PC-3 (cell line): ENCODE measurements around the gene SPNS3. TPM values are rescaled to one million over a fixed set of nuclear protein-coding genes. Genes with fewer than 3 reads are reported as not detected.

Source experiments
- ATAC-seq: fragments of 200-7000 bp; cut with Tn5 transposase; 2 replicates; pipeline ENCODE4 v1.9.1; 2020; ENCODE audit warnings: mild to moderate bottlenecking, moderate library complexity
- BruUV-seq: library from RNA; stranded (reverse); fragments of 400-500 nt; replicated peaks from 2 replicates; lab custom pipeline; 2021; lab: Mats Ljungman, UMichigan
- CTCF ChIA-PET: fragments of 300-600 bp; sonication (Branson Sonifier 250); formaldehyde crosslinking; loops from one replicate; lab custom pipeline; 2022; ENCODE audit warnings: antibody characterized with exemption; lab: Charles Lee
- POLR2A ChIA-PET: fragments of 300-600 bp; sonication (Branson Sonifier 250); formaldehyde crosslinking; loops from one replicate; lab custom pipeline; 2022; ENCODE audit warnings: antibody characterized with exemption; ENCODE audit not compliant: unreplicated experiment; lab: Charles Lee
- DNase-seq: peaks from one replicate; pipeline ENCODE4 v3.0.0-alpha.2; 2015
- H2AFZ ChIP-seq: fragments of 300-600 bp; sonication (generic); 2 replicates; pipeline ENCODE4 v1.6.0; 2016; ENCODE audit warnings: antibody characterized with exemption, low read length
- H3F3A ChIP-seq: fragments of 300-600 bp; sonication (generic); one replicate; pipeline ENCODE4 v1.6.0; 2017; ENCODE audit warnings: antibody characterized with exemption, low read length, control low read depth, mild to moderate bottlenecking; ENCODE audit not compliant: unreplicated experiment
- H3K27ac ChIP-seq: fragments of 300-600 bp; sonication (generic); 2 replicates; pipeline ENCODE4 v1.5.1; 2016; ENCODE audit warnings: mild to moderate bottlenecking, low read length
- H3K27me3 ChIP-seq: fragments of 300-600 bp; sonication (generic); 2 replicates; pipeline ENCODE4 v1.6.1; 2016; ENCODE audit warnings: low read length, mixed read lengths
- H3K36me3 ChIP-seq: fragments of 300-600 bp; sonication (generic); 2 replicates; pipeline ENCODE4 v1.6.1; 2016; ENCODE audit warnings: low read depth, mixed run types, low read length, mixed read lengths
- H3K4me1 ChIP-seq: fragments of 300-600 bp; sonication (generic); 2 replicates; pipeline ENCODE4 v1.5.1; 2016; ENCODE audit warnings: low read length; ENCODE audit not compliant: insufficient read depth
- H3K4me2 ChIP-seq: fragments of 300-600 bp; sonication (generic); 2 replicates; pipeline ENCODE4 v1.6.0; 2016; ENCODE audit warnings: low read length
- H3K4me3 ChIP-seq: fragments of 300-600 bp; sonication (generic); 2 replicates; pipeline ENCODE4 v1.5.1; 2016; ENCODE audit warnings: mild to moderate bottlenecking, low read length, mixed read lengths
- H3K79me2 ChIP-seq: fragments of 300-600 bp; sonication (generic); 2 replicates; pipeline ENCODE4 v1.6.1; 2017; ENCODE audit warnings: low read length, mixed read lengths
- H3K9ac ChIP-seq: fragments of 300-600 bp; sonication (generic); 2 replicates; pipeline ENCODE4 v1.6.0; 2016; ENCODE audit warnings: mild to moderate bottlenecking, low read length
- H3K9me2 ChIP-seq: fragments of 300-600 bp; sonication (generic); replicated peaks from 2 replicates; pipeline ENCODE4 v1.6.1; 2016; ENCODE audit warnings: mixed run types, low read length, mixed read lengths
- H3K9me3 ChIP-seq: fragments of 300-600 bp; sonication (generic); 2 replicates; pipeline ENCODE4 v1.6.1; 2016; ENCODE audit warnings: low read length, mixed read lengths
- H4K20me1 ChIP-seq: fragments of 300-600 bp; sonication (generic); 2 replicates; pipeline ENCODE4 v1.6.1; 2016; ENCODE audit warnings: low read length, mixed read lengths
- CTCF ChIP-seq: fragments of 300-600 bp; sonication (generic); conservative IDR thresholded peaks from 2 replicates; pipeline ENCODE4 v1.5.1; 2017; ENCODE audit warnings: antibody characterized with exemption, low read depth, mild to moderate bottlenecking, low read length
- EZH2 ChIP-seq: fragments of 300-600 bp; sonication (generic); IDR thresholded peaks from one replicate; pipeline ENCODE4 v1.6.1; 2017; ENCODE audit warnings: antibody characterized with exemption, mild to moderate bottlenecking, low read length; ENCODE audit not compliant: unreplicated experiment
- EZH2phosphoT487 ChIP-seq: fragments of 300-600 bp; sonication (generic); IDR thresholded peaks from 2 replicates; pipeline ENCODE4 v1.6.1; 2018; ENCODE audit warnings: mild to moderate bottlenecking, antibody characterized with exemption, low read length, borderline replicate concordance
- intact Hi-C: fragments of 100-400 bp; cut with micrococcal nuclease; formaldehyde crosslinking; loops from 2 replicates; pipeline ENCODE4 v1.9.0; 2023
- total RNA-seq: library from RNA; depleted of rRNA; stranded (reverse); fragments of >200 nt; gene quantifications from 2 replicates; pipeline ENCODE4 v1.2.3, GENCODE V29; 2014

The SPNS3 gene
- total RNA-seq, 1 experiment from 2014 or later: 0.69 TPM

GRCh38 chr17:4514206-4514605, 80.5 kb downstream of the SPNS3 start:
- TF ChIP-seq EZH2 (no peak), EZH2phosphoT487 (no peak), CTCF (no peak)
- H3K79me2 ChIP-seq: no peaks in the 10 kb centered on the region
- no peak overlapping the region for H3K4me3 ChIP-seq
- H3K4me2 ChIP-seq: peak overlapping the region; percentile 37
- intact Hi-C loops: no loop called here
- H3K27me3 ChIP-seq: no peaks in the 10 kb centered on the region
- no peaks in the 10 kb centered on the region for H3K36me3 ChIP-seq
- H3K9me2 ChIP-seq: no peaks in the 10 kb centered on the region
- no peaks in the 10 kb centered on the region for H4K20me1 ChIP-seq
- BruUV-seq: no TSS peak
- ChIA-PET POLR2A (no interaction called here), CTCF (interaction anchor here (1.0 kb wide), 1 partner anchor 93 kb away, joined by 3 read pairs; no protein-coding TSS in a partner anchor)
- no peaks in the 10 kb centered on the region for H3K9me3 ChIP-seq
- no peak overlapping the region for H3K27ac ChIP-seq
- no peak overlapping the region for H3K9ac ChIP-seq
- H3K4me1 ChIP-seq: peaks cover 15% of the 10 kb centered on the region
- DNase-seq (peak; percentile 62), ATAC-seq (peak; percentile 70)
- no peaks in the 10 kb centered on the region for H3F3A ChIP-seq
- peak overlapping the region; percentile 33 for H2AFZ ChIP-seq

GRCh38 chr17:4514779-4515178, 81.0 kb downstream of the SPNS3 start:
- no peak overlapping the region for H3K27ac ChIP-seq
- ChIA-PET CTCF (interaction anchor here (1.0 kb wide), 1 partner anchor 94 kb away, joined by 3 read pairs; no protein-coding TSS in a partner anchor), POLR2A (no interaction called here)
- H3K4me1 ChIP-seq: peaks cover 15% of the 10 kb centered on the region
- no peaks in the 10 kb centered on the region for H3K79me2 ChIP-seq
- no peaks in the 10 kb centered on the region for H4K20me1 ChIP-seq
- H3K4me2 ChIP-seq: peak overlapping the region; percentile 37; the same call in 1 of the 2 replicates
- H3K9me2 ChIP-seq: no peaks in the 10 kb centered on the region
- no peak overlapping the region for H3K9ac ChIP-seq
- no peaks in the 10 kb centered on the region for H3K36me3 ChIP-seq
- H3K4me3 ChIP-seq: no peak overlapping the region
- H2AFZ ChIP-seq: no peak overlapping the region
- intact Hi-C loops: no loop called here
- H3K27me3 ChIP-seq: no peaks in the 10 kb centered on the region
- TF ChIP-seq EZH2 (no peak), CTCF (no peak), EZH2phosphoT487 (no peak)
- no TSS peak for BruUV-seq
- H3F3A ChIP-seq: no peaks in the 10 kb centered on the region
- ATAC-seq (no peak), DNase-seq (no peak)
- H3K9me3 ChIP-seq: no peaks in the 10 kb centered on the region

GRCh38 chr17:4515501-4515900, 81.8 kb downstream of the SPNS3 start:
- no peak overlapping the region for H3K4me2 ChIP-seq
- no peaks in the 10 kb centered on the region for H3K79me2 ChIP-seq
- no peak overlapping the region for H3K4me3 ChIP-seq
- DNase-seq (no peak), ATAC-seq (no peak)
- no TSS peak for BruUV-seq
- no peaks in the 10 kb centered on the region for H3F3A ChIP-seq
- POLR2A ChIA-PET: no interaction called here
- H3K9me2 ChIP-seq: no peaks in the 10 kb centered on the region
- H3K27ac ChIP-seq: no peak overlapping the region
- no peaks in the 10 kb centered on the region for H4K20me1 ChIP-seq
- CTCF ChIA-PET: no interaction called here
- TF ChIP-seq EZH2: no peak
- TF ChIP-seq CTCF: no peak
- TF ChIP-seq EZH2phosphoT487: no peak
- no peak overlapping the region for H2AFZ ChIP-seq
- no peaks in the 10 kb centered on the region for H3K36me3 ChIP-seq
- no peak overlapping the region for H3K9ac ChIP-seq
- H3K4me1 ChIP-seq: peaks cover 15% of the 10 kb centered on the region
- intact Hi-C loops: no loop called here
- no peaks in the 10 kb centered on the region for H3K27me3 ChIP-seq
- H3K9me3 ChIP-seq: no peaks in the 10 kb centered on the region
